Upper lobe of left lung (tissue), 6 donors: Measurements from ENCODE around the gene USP37. TPM values are rescaled to one million over a fixed set of nuclear protein-coding genes. Genes with fewer than 3 reads are reported as not detected.

Experiments
- ATAC-seq, 2 donors: fragments of 200-7000 bp; cut with Tn5 transposase; one replicate each; pipeline ENCODE4 v1.9.1; 2022; ENCODE audit warnings: mild to moderate bottlenecking in 2 of 2, moderate library complexity in 2 of 2; ENCODE audit not compliant: low FRiP score in 2 of 2
- DNase-seq, 2 donors: peaks; one replicate each; pipeline ENCODE4 v3.0.0-alpha.2; 2019 to 2020
- H3K27ac ChIP-seq, 4 donors: fragments of 200-600 bp; sonication (generic); one replicate each; pipeline ENCODE4 v1.5.1; 2016 to 2019
- H3K27me3 ChIP-seq, 4 donors: fragments of 200-600 bp; sonication (generic); one replicate each; pipeline ENCODE4 v1.5.1; 2017 to 2019
- H3K36me3 ChIP-seq, 4 donors: fragments of 200-600 bp; sonication (generic); one replicate each; pipeline ENCODE4 v1.5.1; 2016 to 2019
- H3K4me1 ChIP-seq, 4 donors: fragments of 200-600 bp; sonication (generic); one replicate each; pipeline ENCODE4 v1.5.1; 2018 to 2019
- H3K4me3 ChIP-seq, 4 donors: fragments of 200-600 bp; sonication (generic); one replicate each; pipeline ENCODE4 v1.5.1; 2017 to 2019; ENCODE audit warnings: mild to moderate bottlenecking in 2 of 4, moderate library complexity in 1 of 4
- H3K9me3 ChIP-seq, 4 donors: fragments of 200-600 bp; sonication (generic); one replicate each; pipeline ENCODE4 v1.5.1; 2018 to 2019
- POLR2A ChIP-seq, 4 donors: fragments of 450-650 bp; IDR thresholded peaks; one replicate each; pipeline ENCODE4 v1.5.1; 2016 to 2017; ENCODE audit warnings: antibody characterized with exemption in 4 of 4, mild to moderate bottlenecking in 2 of 4
- POLR2AphosphoS5 ChIP-seq, 2 donors: sonication (generic); formaldehyde crosslinking; IDR thresholded peaks; one replicate each; pipeline ENCODE4 v1.5.1; 2017; ENCODE audit warnings: antibody characterized with exemption in 2 of 2
- WGBS, 2 donors: methylation state at CpG; one replicate each; pipeline ENCODE4 v1.1.5; 2017 to 2018; 5-methylcytosine and 5-hydroxymethylcytosine counted together
- small RNA-seq, 4 donors: library from RNA; depleted of rRNA; stranded (forward); fragments of <200 nt; gene quantifications; one replicate each; pipeline ENCODE3, GENCODE V24; 2016
- total RNA-seq, 6 donors: library from RNA; depleted of rRNA in 4 of 6; stranded (reverse); fragments of >200 nt in 4 of 6; gene quantifications; one replicate each; pipeline versions ENCODE4 v1.1.0 to v1.2.1, GENCODE V29; 2016 to 2021
- donor health status: DM: no; HTN: no; CAD: no; lungs with moderate emphysema.
- donor health status: DM: no; HTN: yes; CAD: no; lungs with severe emphysema.

USP37 gene
- total RNA-seq, 6 donors from 2014 or later, result 9.0 to 31.4 (median 13.1) TPM

GRCh38 chr2:218400930-218401881 lies 166.9 kb downstream of the USP37 start:
- peak; percentile 67 to 70 for DNase-seq

More at GRCh38 chr2:218400930-218401881, 166.9 kb downstream of the USP37 start:
- Histone ChIP-seq H3K4me3 (peak overlapping the region; percentile 92 to 98 (median 96)), H3K36me3 (peaks cover 21 to 43% (median 35%) of the 10 kb centered on the region in 4 donors), H3K4me1 (peaks cover 44 to 77% (median 62%) of the 10 kb centered on the region in 4 donors), H3K9me3 (no peaks in the 10 kb centered on the region), H3K27me3 (no peaks in the 10 kb centered on the region), H3K27ac (peak overlapping the region; percentile 94 to 99 (median 99))
- no peak for ATAC-seq
- TF ChIP-seq POLR2AphosphoS5 (IDR thresholded peaks at IDR 0.05), result no peak
- TF ChIP-seq POLR2A (IDR thresholded peaks at IDR 0.05), result peak in 1 of 4 donors; percentile 14
- WGBS, 2 donors, result 20 to 40% methylated on average over 1 to 21 of the region's 24 CpGs

Small RNA genes within 50 kb of the gene (small RNA-seq; reads per million reads assigned to genes)
- gene MIR26B (383 to 1,518 (median 501) reads per million in 4 donors), gene RNU6-136P (0 reads per million in 4 donors)

Other genes starting within 250 kb of the USP37 start
- gene CATIP, start 211.5 kb downstream of the USP37 start, total RNA-seq, result 1 to 10 TPM in 5 of 6 donors, under 1 TPM in 1; 0.77 to 8.5 (median 4.3) TPM
- gene SLC11A1, start 186.1 kb downstream of the USP37 start, total RNA-seq, result 1,000 to 10,000 TPM in 2 of 6 donors, 100 to 1,000 TPM in 4; 145 to 3,249 (median 371) TPM
- 100 to 1,000 TPM in 5 of 6 donors, 10 to 100 TPM in 1; 96.6 to 239 (median 189) TPM for gene CTDSP1, start 168.5 kb downstream of the USP37 start, total RNA-seq
- under 1 TPM in 3 of 6 donors, not detected in 3; 0.29 to 0.76 (median 0.40) TPM for gene VIL1, start 149.2 kb downstream of the USP37 start, total RNA-seq
- 10 to 100 TPM; 24.2 to 51.3 (median 35.9) TPM for gene CNOT9, start 488 bp upstream of the USP37 start, total RNA-seq
- under 1 TPM in 4 of 6 donors, not detected in 2; 0.30 to 0.98 (median 0.37) TPM for gene PLCD4, start 39.5 kb upstream of the USP37 start, total RNA-seq
- 10 to 100 TPM; 17.1 to 58.7 (median 24.6) TPM for gene ZNF142, start 91.3 kb upstream of the USP37 start, total RNA-seq
- gene BCS1L, start 91.3 kb upstream of the USP37 start, total RNA-seq, result 100 to 1,000 TPM in 1 of 6 donors, 10 to 100 TPM in 5; 18.2 to 128 (median 32.2) TPM
- 10 to 100 TPM in 5 of 6 donors, 1 to 10 TPM in 1; 7.3 to 25.7 (median 17.8) TPM for gene RNF25, start 103.7 kb upstream of the USP37 start, total RNA-seq
- 100 to 1,000 TPM in 1 of 6 donors, 10 to 100 TPM in 5; 21.3 to 153 (median 36.8) TPM for gene STK36, start 103.7 kb upstream of the USP37 start, total RNA-seq
- gene TTLL4, start 142.5 kb upstream of the USP37 start, total RNA-seq, result 10 to 100 TPM; 21.1 to 46.1 (median 31.7) TPM
- gene CYP27A1, start 213.8 kb upstream of the USP37 start, total RNA-seq, result 100 to 1,000 TPM in 5 of 6 donors, 10 to 100 TPM in 1; 70.1 to 178 (median 160) TPM